SKM-1 (cell line): ENCODE data around the gene MYO1D.

Source experiments
- DNase-seq: peaks from one replicate; lab custom pipeline; 2025; ENCODE audit not compliant: unreplicated experiment; lab: John Stamatoyannopoulos, UW

MYO1D gene

DNA sequence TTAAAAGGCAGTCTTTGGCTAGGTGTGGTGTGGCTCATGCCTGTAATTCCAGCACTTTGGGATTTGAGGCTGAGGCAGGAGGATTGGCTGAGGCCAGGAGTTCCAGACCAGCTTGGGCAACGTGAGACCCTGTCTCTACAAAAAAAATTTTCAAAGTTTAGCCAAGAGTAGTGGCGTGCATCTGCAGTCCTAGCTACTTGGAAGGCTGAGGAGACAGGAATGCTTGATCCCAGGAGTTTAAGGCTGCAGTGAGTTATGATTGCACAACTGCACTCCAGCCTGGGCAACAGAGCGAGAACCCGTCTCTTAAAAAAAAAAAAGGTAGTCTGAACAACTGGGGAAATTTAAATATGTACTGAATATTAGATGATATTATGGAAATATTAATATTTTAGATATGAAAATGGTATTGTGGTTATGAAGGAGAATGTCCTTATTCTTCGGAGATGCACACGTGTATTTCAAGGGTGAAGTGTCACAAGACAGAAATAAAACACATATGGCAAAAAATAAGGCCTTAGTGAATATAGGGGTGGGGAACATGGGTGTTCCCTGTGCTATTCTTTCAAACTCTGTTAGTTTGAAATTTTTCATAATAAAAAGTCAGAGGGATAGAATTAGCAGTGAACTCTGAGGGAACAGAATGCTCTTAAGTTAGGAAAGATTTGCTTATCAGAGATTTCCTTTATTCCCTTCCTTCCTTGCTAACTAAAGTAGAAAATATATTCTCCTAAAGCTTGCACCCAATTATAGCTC, 245.4 kb downstream of the MYO1D start:
- DNase-seq: no peak

DNA sequence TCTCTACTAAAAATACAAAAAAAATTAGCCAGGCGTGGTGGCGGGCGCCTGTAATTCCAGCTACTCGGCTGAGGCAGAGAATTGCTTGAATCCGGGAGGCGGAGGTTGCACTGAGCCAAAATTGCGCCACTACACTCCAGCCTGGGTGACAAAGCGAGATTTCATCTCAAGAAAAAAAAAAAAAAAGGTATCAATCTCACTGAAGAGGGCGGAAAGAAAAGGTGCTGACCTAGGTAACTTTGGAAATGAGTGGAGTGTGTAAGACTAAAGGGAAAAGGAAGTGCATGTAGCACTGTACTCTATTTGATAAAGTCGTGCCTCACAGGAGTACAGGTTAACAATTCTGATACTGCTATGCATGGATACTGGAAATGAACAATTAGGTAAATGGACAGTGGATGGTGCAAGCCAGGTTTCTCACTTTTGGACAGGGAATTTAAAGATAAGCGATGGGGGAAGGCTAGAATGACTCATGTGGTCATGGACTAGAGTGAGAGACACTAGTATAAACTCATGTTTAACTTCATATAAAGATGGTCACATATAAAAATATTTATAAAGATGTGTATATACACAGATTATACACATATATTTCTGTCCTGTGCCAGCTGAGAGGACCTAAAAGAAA, 247.2 kb downstream of the MYO1D start:
- DNase-seq: no peak

DNA sequence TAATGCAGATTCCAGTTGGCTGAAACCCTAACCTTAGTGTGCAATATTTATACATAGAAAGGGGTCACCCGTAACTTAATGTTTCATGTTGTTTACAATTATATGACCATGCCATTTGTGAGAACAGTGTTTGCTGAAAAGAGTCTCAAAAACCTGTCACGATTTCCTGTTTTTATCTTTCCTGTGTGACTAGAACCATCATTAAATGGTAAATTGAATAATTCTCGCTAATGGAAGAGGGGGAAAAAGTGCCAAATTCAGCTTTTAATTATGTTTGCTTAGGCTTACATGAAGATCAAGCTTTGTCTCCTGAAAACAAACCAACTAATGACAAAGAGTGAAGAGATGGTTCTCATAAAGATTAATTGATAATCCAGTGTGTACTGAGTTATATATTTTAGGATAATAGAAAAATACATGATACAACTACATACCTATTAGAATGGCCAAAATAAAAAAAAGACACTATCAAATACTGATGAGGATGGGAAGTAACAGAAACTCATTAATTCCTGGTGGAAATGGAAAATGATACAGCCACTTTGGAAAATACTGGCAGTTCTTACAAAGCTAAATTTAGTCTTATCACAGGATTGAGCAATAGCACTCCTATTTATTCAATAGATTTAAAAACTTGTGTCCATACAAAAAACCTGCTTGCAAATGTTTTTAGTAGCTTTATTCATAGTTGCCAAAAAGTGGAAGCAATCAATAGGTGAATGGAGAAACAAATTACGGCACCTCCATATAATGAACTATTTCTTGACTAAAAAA, 248.5 kb downstream of the MYO1D start:
- DNase-seq: no peak

DNA sequence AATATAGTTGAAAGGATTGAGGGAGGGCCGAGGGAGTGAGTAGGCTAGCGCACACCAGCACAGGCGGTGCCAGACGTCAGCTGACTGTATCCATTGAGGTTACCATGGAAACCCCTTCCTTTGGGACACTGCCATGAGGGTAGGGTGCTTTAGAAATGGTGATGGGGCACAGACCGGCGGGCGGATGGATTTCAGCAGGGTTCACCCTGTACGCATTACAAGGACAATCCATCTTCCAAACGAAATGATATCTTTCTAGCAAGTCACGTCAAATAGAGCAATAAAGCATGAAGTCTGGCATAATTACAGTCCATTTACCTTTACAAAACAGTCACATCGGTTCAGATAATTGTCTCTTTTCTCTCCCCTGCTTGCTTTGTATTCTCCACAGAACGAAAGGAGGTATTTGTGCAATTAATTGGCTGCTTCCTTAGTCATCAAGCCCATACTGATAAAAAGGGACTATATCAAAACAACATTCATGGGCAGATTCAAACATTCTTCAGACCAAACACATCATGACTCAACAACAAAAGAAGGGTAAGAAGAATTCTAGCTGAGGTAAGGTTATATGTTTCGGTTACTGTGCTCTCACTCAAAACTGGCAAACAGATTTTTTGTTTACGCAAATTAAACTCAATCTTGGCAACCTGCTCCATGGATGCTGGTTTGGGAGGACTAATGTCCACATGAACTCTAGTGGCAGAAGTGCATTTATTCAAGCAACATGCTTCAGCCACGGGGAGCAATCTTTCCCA, 249.5 kb downstream of the MYO1D start:
- DNase-seq: no peak

DNA sequence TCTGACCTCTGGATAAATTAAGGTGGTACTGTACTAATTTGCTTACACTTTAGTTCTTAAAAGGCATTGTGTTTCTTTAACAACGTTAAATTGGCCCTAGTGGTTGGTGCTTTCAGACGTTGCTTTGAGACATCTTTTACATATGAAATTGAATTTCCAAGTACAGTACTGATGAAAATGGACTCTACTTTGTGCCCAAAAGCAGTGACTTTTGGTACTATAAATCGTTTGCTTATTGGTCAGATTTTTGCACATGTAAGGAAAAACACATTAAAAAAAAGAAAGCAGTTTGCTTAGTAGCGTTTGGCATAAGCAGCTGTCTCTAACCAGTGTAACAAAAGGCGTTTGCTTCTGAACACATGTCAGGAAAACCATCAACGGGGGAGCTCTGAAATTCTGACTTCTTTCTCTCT, 250.5 kb downstream of the MYO1D start:
- no peak for DNase-seq

DNA sequence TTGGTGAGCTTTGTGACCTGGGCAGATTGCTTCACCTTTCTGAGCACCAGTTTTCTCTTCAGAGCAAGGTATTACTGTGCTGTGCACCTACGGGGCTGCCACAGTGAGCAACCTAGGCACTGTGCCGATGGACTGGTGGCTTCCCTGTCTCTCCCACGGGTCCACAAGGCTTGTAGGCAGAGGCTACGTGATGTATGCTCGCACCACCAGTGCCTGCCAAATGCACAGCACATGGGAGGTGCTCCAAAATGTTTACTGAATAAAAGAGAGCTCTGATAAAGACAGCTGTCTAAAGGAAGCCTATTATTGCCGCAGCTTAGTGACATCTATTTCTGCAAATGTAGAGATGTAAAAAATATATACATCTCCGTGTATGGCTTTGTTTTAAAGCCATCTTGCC, 251.0 kb downstream of the MYO1D start:
- DNase-seq: no peak

DNA sequence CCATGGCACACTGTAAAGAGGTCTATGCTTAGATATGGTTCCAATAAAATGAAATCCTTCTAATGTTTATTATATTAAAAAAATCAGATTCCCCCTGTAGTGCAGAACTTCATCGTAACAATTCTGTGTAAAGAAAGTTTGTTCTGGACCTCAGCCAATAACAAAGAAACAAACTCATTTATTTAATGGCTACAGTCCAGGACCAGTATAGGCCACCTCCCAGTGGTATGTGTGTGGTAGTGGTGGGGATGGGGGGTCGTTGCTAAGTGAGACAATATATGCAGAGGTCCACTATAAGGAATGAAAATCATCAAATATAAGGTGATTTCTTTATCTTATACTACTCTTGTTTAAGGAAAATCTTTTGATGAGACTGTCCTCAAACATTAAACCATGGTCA, 253.7 kb downstream of the MYO1D start:
- DNase-seq: no peak

DNA sequence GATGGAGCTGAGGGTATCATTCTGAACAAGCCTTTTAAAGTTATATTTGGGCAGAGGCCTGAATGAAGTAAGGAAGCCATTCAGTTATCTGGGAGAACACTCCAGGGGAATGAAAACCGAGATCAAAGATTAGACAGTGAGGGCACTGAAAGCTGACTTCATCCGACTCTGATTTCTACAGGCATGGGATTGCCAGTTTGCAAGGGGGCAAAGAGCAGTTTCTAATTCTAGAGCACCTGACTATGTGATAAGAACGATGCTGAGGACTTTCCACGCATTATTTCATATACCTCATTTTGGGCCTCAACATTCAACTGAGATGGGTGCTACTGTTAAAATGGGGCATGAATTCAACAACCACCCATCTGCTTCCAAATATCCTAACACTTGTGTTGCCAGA, 254.4 kb downstream of the MYO1D start:
- no peak for DNase-seq

DNA sequence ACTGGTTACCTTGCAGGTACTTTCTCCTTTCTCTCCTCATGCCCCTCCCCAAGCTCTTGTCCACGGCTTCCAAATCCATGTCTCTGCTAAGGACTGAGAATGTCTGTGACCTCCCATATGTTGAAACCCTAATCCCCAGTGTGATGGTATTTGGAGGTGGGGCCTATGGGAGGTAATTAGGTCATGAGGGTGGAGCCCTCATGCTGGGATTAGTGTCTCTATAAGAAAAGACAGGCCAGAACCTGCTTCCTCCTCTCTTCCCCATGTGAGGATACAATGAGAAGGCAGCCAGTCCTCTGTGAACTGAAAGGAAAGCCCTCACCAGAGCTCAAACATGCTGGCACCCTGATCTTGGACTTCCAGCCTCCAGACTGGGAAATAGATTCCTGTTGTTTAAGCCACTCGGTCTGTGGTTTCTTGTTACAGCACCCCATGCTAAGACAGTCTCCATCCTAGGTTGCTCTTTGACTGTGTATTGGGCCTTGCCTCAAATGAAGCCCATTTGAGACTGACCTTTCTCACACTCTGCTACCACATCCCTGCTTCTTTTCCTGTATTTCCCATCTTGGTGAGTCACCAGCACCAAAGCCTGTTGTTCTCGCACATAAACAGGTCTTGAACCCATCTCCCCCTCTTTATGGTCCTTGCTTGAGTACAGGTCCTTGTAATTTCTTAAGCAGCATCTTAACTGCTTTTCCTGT, 255.2 kb downstream of the MYO1D start:
- DNase-seq: no peak

DNA sequence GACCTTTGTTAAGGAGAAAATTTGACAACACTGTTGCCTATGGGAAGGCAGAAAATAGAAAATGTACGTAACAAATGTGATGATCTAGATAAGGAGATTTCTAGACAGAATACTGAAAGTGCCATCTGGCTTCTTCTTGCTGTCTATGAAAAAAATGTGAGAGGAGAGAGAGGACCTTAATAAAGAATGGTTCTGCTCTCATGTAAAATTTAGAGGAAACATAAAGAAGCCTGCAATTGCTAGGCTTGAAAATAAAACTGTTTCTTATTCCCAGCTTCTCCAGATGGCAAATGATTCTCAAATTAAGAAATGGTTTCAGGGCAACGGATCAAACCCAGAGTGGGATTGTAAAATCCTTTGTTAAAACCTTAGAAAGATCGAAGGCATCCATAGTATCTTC, 261.6 kb downstream of the MYO1D start:
- DNase-seq: no peak

DNA sequence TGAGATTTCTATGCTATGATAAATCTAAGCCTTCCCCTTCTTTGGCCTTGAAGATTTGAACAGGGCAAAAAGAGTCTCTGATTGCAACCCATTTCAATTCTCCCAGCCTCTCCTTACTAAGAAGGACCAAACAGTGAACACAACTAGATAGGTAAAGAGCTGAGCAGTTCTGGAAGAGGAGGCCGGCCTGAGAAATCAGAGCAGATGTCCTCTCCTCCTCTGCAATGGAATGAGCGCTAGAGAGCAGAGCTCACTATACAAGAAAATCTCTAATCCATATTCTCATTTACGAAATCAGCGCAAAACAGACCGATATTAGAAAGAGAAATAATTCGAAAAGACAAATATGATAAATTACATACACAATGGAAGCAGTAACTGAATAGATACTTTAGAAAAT, 266.0 kb downstream of the MYO1D start:
- DNase-seq: no peak

DNA sequence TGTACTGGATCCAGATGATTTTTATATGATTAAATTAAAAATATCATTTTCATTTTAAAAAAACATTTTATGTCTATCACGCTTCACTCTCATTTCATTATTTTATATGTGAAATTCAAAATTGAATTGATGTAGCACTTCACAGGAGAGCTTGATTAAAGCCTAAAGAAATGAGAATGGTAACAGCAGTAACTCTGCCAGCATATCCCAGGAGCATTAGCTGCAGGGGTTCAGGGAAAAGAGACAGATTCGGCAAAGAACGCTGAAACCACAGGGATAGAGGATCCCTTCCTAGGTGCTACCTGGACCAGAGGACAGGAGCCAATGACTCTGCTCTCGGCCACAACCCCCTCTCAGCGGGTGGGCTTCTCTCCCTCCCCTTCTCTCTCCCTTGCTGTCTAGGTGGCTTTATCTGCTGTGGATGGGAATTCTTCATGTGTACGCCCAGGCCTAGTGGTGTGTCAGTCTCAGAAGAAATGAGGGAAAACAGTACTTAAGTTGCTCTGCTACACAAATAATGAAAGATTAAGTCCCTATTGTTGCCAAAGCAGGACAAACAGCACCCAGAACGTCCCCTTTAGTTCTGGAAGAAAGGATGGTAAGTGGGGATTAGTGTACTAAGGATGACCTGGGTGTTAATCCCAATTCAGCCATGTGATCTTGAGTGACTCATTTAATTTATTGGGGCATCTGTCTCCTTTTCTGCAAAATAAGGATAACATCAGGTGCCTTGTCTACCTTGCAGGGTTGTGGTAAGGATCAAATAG, 266.9 kb downstream of the MYO1D start:
- DNase-seq: no peak

DNA sequence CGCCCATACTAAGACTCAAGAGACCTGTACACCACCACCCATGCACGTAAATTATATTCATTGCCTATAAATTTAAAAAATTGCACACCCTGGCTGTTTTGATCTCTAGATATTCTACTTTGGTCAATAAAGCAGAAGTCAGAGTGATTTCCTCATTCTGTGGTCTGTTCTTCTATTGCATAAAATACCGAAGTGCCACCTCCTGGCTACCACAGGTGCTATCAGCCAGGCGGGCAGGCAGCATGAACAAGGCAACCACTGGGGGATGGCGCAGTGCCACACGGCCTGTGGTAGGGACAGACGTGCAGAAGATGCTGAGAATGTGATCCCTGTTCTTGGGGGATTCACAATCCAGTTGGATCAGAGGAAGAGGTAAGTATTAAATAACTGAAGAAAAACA, 267.8 kb downstream of the MYO1D start:
- DNase-seq: peak; percentile 55

DNA sequence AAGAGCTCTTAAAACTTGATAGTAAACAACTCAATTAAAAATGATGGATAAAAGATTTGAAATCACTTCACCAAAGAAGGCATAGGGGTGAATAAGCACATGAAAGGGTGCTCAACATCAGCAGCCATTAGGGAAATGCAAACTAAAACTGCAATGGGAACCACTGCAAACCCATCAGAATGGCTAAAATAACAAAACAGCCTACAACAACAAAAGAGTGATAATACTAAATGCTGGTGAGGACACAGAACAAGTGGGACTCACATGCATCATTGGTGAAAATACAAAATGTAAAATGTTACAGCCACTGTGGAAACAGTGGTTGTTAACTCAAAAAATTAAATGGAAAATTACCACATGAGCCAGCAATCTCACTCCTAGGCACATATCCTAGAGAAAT, 268.7 kb downstream of the MYO1D start:
- DNase-seq: no peak

DNA sequence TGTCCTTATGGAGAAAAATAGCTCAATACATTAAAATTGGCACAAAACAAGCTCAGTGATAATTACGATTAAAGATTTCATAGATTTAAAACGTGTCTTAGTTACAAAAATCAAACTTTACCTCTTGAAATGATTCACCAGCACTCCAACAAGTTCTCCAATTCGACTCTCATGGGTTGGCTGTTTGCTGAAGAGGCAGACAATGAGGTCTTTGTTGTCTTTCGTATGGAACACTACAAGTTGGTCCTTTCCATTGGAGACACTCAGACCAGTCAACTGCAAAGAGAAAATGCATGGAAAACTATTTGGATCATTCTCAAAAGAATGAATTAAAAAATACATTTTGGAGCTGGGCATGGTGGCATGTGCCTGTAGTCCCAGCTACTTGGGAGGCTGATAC, 272.0 kb downstream of the MYO1D start:
- DNase-seq: no peak

DNA sequence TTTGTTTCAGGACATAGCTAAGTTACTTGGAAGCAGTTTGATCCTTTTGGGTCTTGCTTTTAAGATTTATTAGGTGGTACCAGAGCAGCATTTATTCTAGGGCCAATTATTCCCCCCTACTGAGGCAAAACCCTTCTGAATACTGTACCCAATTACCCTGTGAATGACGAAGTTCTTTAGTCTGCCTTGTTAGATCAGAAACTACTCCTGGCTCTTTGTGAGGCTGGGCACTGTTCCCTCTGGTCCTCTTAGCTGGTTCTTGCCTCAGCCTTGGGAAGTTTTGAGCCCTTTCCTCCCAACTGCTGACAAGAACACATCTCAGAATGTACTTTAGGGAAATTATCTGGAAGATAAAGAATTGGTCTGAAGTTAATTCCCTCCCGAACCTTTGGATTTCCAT, 274.5 kb downstream of the MYO1D start:
- DNase-seq: no peak

DNA sequence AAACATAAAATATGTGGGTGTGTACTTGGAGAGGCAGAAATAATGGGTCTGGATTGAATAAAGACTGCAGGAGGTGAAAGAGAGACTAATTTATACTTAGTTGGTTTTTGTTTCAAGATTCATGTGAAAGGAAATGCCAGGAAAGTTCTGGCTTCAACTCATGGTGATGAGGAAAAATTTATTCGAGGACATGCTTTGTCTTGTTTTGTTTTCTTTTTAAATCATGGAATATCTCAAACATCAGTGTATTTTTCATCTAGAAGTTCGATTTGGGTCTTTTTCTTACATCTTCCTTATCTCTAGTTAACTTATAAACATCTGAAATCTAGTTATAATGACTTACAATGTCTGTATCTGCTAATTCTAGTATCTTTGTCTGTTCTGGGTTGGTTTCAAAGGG, 275.1 kb downstream of the MYO1D start:
- no peak for DNase-seq

DNA sequence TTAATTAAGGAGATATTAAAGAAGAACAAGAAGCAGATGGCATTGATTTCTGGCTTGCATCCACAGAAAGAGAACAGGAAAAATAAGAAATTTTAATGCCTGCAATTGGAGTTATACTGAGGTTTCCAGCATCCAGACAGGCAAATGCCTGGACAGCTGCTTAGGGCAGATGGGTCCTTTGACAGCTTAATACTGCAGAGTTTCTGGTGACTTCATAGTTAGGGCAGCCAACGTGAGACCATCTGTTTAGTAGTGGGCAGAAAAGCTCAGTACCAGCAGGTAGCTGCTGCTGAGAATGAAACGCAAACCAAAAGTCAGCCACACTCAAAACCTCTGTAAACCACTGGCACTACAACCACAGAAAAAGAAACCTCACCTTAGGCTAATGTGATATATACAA, 280.3 kb downstream of the MYO1D start:
- no peak for DNase-seq

DNA sequence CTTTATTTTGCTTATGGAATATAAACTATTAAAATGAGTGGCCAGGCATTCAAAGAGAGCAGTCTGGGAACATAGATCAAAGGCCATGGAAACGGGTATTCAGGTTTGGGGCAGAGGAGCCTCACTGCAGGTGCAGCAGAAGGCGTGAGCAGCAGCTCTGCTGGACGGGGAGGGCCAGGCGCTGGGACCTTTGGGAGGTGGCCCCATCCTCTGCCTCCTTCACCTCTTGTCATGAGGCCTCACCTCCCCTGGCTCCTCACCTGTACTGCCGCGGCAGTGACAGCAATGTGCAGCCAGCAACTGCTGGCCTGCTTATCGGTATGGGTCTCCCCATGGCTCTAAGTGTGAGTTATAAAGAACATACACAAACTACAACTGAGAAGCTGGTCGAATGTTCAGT, 280.7 kb downstream of the MYO1D start:
- DNase-seq: no peak

DNA sequence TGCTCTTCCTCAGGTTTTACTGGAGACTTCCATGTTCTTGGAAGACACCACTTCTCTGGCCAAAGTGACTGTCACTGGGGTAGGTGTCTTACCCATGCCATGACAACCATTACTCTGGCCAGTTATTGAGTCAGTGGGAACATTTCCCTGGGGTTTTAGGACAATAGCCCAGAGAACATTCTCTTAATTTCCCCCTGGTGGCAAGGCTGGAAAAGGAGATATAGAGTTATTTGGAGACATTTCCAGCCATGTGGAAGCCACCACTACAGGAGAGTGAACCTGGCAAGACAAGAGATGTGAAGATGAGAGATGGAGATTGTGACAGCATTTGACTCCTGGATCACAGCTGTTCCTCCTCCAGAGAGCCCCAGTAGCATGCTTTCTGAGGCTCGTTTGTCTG, 283.9 kb downstream of the MYO1D start:
- no peak for DNase-seq
